HCT116 (cell line): Measurements from ENCODE around the gene HIF1AN. TPM values are rescaled to one million over a fixed set of nuclear protein-coding genes. Genes with fewer than 3 reads are reported as not detected.

Experiments used
- ATAC-seq: fragments of 200-7000 bp; cut with Tn5 transposase; 2 replicates; pipeline ENCODE4 v1.9.1; 2020; ENCODE audit warnings: mild to moderate bottlenecking, moderate library complexity
- BruUV-seq: library from RNA; stranded (reverse); fragments of 400-500 nt; replicated peaks from 2 replicates; lab custom pipeline; 2021; lab: Mats Ljungman, UMichigan
- CTCF ChIA-PET: fragments of 300-600 bp; sonication (Branson Sonifier 250); formaldehyde crosslinking; loops from one replicate; lab custom pipeline; 2021; ENCODE audit warnings: antibody characterized with exemption; lab: Charles Lee
- POLR2A ChIA-PET: fragments of 300-600, 350-600 bp; sonication (Branson Sonifier 250); formaldehyde crosslinking; loops from one replicate; lab custom pipeline; 2021; ENCODE audit warnings: antibody characterized with exemption; lab: Charles Lee
- RAD21 ChIA-PET, 2 experiments: fragments of 300-600 bp; sonication (Branson Sonifier 250); formaldehyde crosslinking; loops; one replicate each; lab custom pipeline; 2023; ENCODE audit warnings: low total read pairs in 2 of 2; ENCODE audit not compliant: uncharacterized antibody in 2 of 2, unreplicated experiment in 2 of 2, low non-redundant PET in 1 of 2; lab: Charles Lee
- DNase-seq: peaks from one replicate; pipeline ENCODE4 v3.0.0-alpha.2; 2010; ENCODE audit warnings: low read depth, low spot score
- H2AFZ ChIP-seq: fragments of 200-600 bp; shearing (Covaris generic), sonication (generic); 2 replicates; pipeline ENCODE4 v1.6.1; 2017; ENCODE audit warnings: low read depth, mixed run types, mixed read lengths, antibody characterized with exemption, low read length; ENCODE audit not compliant: poor library complexity, severe bottlenecking
- H3K27ac ChIP-seq: 2 replicates; pipeline ENCODE4 v1.5.1; 2012; ENCODE audit warnings: low read depth, low read length
- H3K27me3 ChIP-seq: fragments of 200-600 bp; sonication (generic); 2 replicates; pipeline ENCODE4 v1.6.1; 2016; ENCODE audit warnings: mixed run types, low read length, mixed read lengths; ENCODE audit not compliant: insufficient read depth
- H3K36me3 ChIP-seq, 2 experiments: fragments of 200-500 bp in 1 of 2; fragments of 200-600 bp in 1 of 2; sonication (Bioruptor generic) in 1 of 2; sonication (generic) in 1 of 2; 2 replicates each; pipeline versions ENCODE4 v1.5.1 to v1.6.1; 2014 to 2016; ENCODE audit warnings: low read length in 2 of 2, inconsistent platforms in 1 of 2, mixed read lengths in 1 of 2, mixed run types in 1 of 2; ENCODE audit not compliant: insufficient read depth in 2 of 2, control insufficient read depth in 1 of 2
- H3K4me1 ChIP-seq, 2 experiments: fragments of 200-600 bp in 1 of 2; sonication (generic) in 1 of 2; 2 replicates each; pipeline versions ENCODE4 v1.5.1 to v1.6.1; 2012 to 2017; ENCODE audit warnings: low read length in 2 of 2, inconsistent platforms in 1 of 2, mild to moderate bottlenecking in 1 of 2, mixed read lengths in 1 of 2, mixed run types in 1 of 2, moderate library complexity in 1 of 2; ENCODE audit not compliant: insufficient read depth in 2 of 2, control insufficient read depth in 1 of 2
- H3K4me2 ChIP-seq: fragments of 200-600 bp; sonication (generic); 2 replicates; pipeline ENCODE4 v1.6.1; 2017; ENCODE audit warnings: mixed run types, low read length, mixed read lengths
- H3K4me3 ChIP-seq, 2 experiments: fragments of 200-600 bp in 1 of 2; sonication (generic) in 1 of 2; replicated peaks in 1 of 2; 2 replicates each; pipeline ENCODE4 v1.5.1; 2011 to 2016; ENCODE audit warnings: low read length in 2 of 2, control low read depth in 1 of 2, low read depth in 1 of 2, mild to moderate bottlenecking in 1 of 2, mixed read lengths in 1 of 2, mixed run types in 1 of 2
- H3K79me2 ChIP-seq: fragments of 200-600 bp; sonication (generic); 2 replicates; pipeline ENCODE4 v1.6.1; 2017; ENCODE audit warnings: mild to moderate bottlenecking, mixed run types, low read length, moderate library complexity, mixed read lengths; ENCODE audit not compliant: insufficient read depth
- H3K9ac ChIP-seq: fragments of 200-600 bp; sonication (generic); 2 replicates; pipeline ENCODE4 v1.6.1; 2016; ENCODE audit warnings: low read length, mixed read lengths
- H3K9me2 ChIP-seq: fragments of 200-600 bp; sonication (generic), shearing (Covaris generic); 2 replicates; pipeline ENCODE4 v1.6.1; 2017; ENCODE audit warnings: mixed run types, mild to moderate bottlenecking, moderate library complexity; ENCODE audit not compliant: insufficient read depth
- H3K9me3 ChIP-seq, 2 experiments: fragments of 200-500 bp in 1 of 2; fragments of 200-600 bp in 1 of 2; sonication (Bioruptor generic) in 1 of 2; sonication (generic) in 1 of 2; 2 replicates each; pipeline ENCODE4 v1.6.1; 2014 to 2017; ENCODE audit warnings: low read length in 2 of 2, mixed read lengths in 2 of 2, inconsistent platforms in 1 of 2, low read depth in 1 of 2, mild to moderate bottlenecking in 1 of 2, mixed run types in 1 of 2, moderate library complexity in 1 of 2; ENCODE audit not compliant: control insufficient read depth in 1 of 2, insufficient read depth in 1 of 2
- H4K20me1 ChIP-seq: fragments of 200-600 bp; sonication (generic), shearing (Covaris generic); 2 replicates; pipeline ENCODE4 v1.6.1; 2017; ENCODE audit warnings: mixed run types, mild to moderate bottlenecking, moderate library complexity; ENCODE audit not compliant: insufficient read depth
- CBX3 ChIP-seq: IDR thresholded peaks from 2 replicates; pipeline ENCODE4 v1.6.1; 2012; ENCODE audit warnings: low read depth
- CTCF ChIP-seq, 3 experiments: fragments of 200-600 bp in 1 of 3; sonication (generic) in 1 of 3; IDR thresholded peaks in 2 of 3; conservative IDR thresholded peaks in 1 of 3; 2 replicates each; pipeline ENCODE4 v1.5.1; 2012 to 2017; ENCODE audit warnings: low read depth in 2 of 3, low read length in 2 of 3, antibody characterized with exemption in 1 of 3, borderline replicate concordance in 1 of 3, control low read depth in 1 of 3, mild to moderate bottlenecking in 1 of 3, mixed read lengths in 1 of 3, mixed run types in 1 of 3, moderate library complexity in 1 of 3; ENCODE audit not compliant: insufficient read depth in 1 of 3
- EZH2 ChIP-seq: fragments of 200-600 bp; sonication (generic); IDR thresholded peaks from 2 replicates; pipeline ENCODE4 v1.6.1; 2017; ENCODE audit warnings: antibody characterized with exemption, mixed run types
- JUND ChIP-seq: IDR thresholded peaks from 2 replicates; pipeline ENCODE4 v1.6.1; 2012
- MAX ChIP-seq: IDR thresholded peaks from 2 replicates; pipeline ENCODE4 v1.6.1; 2012
- RAD21 ChIP-seq: IDR thresholded peaks from 2 replicates; pipeline ENCODE4 v1.6.1; 2012; ENCODE audit warnings: low read depth, mild to moderate bottlenecking
- SP1 ChIP-seq: IDR thresholded peaks from 2 replicates; pipeline ENCODE4 v1.6.1; 2012; ENCODE audit warnings: low read depth
- ZNF274 ChIP-seq: fragments of 200-500 bp; sonication (Bioruptor generic); IDR thresholded peaks from 2 replicates; pipeline ENCODE4 v1.6.1; 2014; ENCODE audit warnings: mild to moderate bottlenecking, low read depth, low read length, inconsistent platforms
- intact Hi-C: fragments of 100-400 bp; cut with micrococcal nuclease; formaldehyde crosslinking; loops from 2 replicates; pipeline ENCODE4 v1.10.0; 2022
- total RNA-seq: library from RNA; stranded (reverse); gene quantifications from one replicate; pipeline ENCODE4 v1.2.1, GENCODE V29; 2021; ENCODE audit not compliant: unreplicated experiment

HIF1AN gene
- total RNA-seq, 1 experiment from 2014 or later: 67.2 TPM

- H3K9ac ChIP-seq: no peak overlapping the region
- H3K9me2 ChIP-seq: no peaks in the 10 kb centered on the region
- H3K9me3 ChIP-seq: no peaks in the 10 kb centered on the region
- ChIA-PET RAD21 (interaction anchor here (0.6 to 1.1 kb wide), 6 partner anchors 9 to 370 kb away, joined by 3 to 7 read pairs (median 4); partner anchors contain the start of gene SCD (in 1 of the 2)), CTCF (interaction anchor here (0.6 to 2.7 kb wide), 23 partner anchors 8 to 663 kb away, joined by 3 to 30 read pairs (median 4); partner anchors contain the start of genes HIF1AN and SCD), POLR2A (interaction anchor here (1.5 kb wide), 1 partner anchor 27 kb away, joined by 4 read pairs; the partner anchor contains the start of gene HIF1AN)
- H3K27me3 ChIP-seq: no peaks in the 10 kb centered on the region
- no peak overlapping the region for H2AFZ ChIP-seq
- BruUV-seq: no TSS peak
- H3K79me2 ChIP-seq: no peaks in the 10 kb centered on the region
- intact Hi-C loops: loop anchor here (1.0 to 2.0 kb wide), 4 partner anchors 74 to 370 kb away; no protein-coding TSS in a partner anchor
- H3K4me1 ChIP-seq: peaks cover 0 to 4% of the 10 kb centered on the region in 2 experiments; a peak in 1 of 4 replicates
- H3K27ac ChIP-seq: no peak overlapping the region
- TF ChIP-seq ZNF274 (no peak), MAX (no peak), RAD21 (peak; percentile 92), EZH2 (no peak), CTCF (IDR thresholded peaks at IDR 0.05 in 2 of 3, conservative IDR thresholded peaks at IDR 0.05 in 1 of 3; ENCODE audit: borderline replicate concordance in 1 of 3, insufficient read depth in 1 of 3, low read depth in 2 of 3, low read length in 2 of 3) (peak; percentile 76 to 92 (median 91)), SP1 (no peak), CBX3 (no peak), JUND (no peak)
- no peak overlapping the region for H3K4me3 ChIP-seq
- H3K36me3 ChIP-seq: peaks cover 24 to 36% of the 10 kb centered on the region in 2 experiments; a peak in 3 of 4 replicates
- ATAC-seq (peak; percentile 96), DNase-seq (peak; percentile 46)
- no peak overlapping the region for H3K4me2 ChIP-seq
- H4K20me1 ChIP-seq: no peaks in the 10 kb centered on the region
These were observed 27.0 kb upstream of the HIF1AN start for GRCh38 chr10:100508691-100509150.
